SK-N-SH (cell line): ENCODE data around the gene AP3S1. TPM values are rescaled to one million over a fixed set of nuclear protein-coding genes. Genes with fewer than 3 reads are reported as not detected.

Experiments used
- CTCF ChIA-PET: fragments of 300-600, 350-600 bp; formaldehyde crosslinking; extraction: SDS; loops from one replicate; lab custom pipeline; 2021; lab: Yijun Ruan, JAX
- POLR2A ChIA-PET: fragments of 350-600 bp; sonication (Branson Sonifier 250); formaldehyde crosslinking; extraction: SDS; loops from one replicate; lab custom pipeline; 2020; ENCODE audit warnings: antibody characterized with exemption, inconsistent platforms; lab: Yijun Ruan, JAX
- DNase-seq: peaks from one replicate; pipeline ENCODE4 v3.0.0; 2012
- H2AFZ ChIP-seq: fragments of 200-600 bp; sonication (generic); 2 replicates; pipeline ENCODE4 v1.8.1; 2016; ENCODE audit warnings: antibody characterized with exemption, mild to moderate bottlenecking, low read depth
- H3F3A ChIP-seq: fragments of 200-600 bp; sonication (generic); replicated peaks from 2 replicates; pipeline ENCODE3; 2016; ENCODE audit warnings: antibody characterized with exemption, mild to moderate bottlenecking; ENCODE audit not compliant: insufficient read depth
- H3K27ac ChIP-seq, 2 experiments: fragments of 200-500 bp in 1 of 2; fragments of 200-600 bp in 1 of 2; sonication (Bioruptor generic) in 1 of 2; sonication (generic), shearing (Covaris generic) in 1 of 2; 2 replicates each; pipeline versions ENCODE4 v1.5.1 to v1.6.1; 2014 to 2016; ENCODE audit warnings: low read depth in 2 of 2, inconsistent platforms in 1 of 2, low read length in 1 of 2, mild to moderate bottlenecking in 1 of 2, mixed read lengths in 1 of 2
- H3K27me3 ChIP-seq: fragments of 200-600 bp; sonication (generic), shearing (Covaris generic); 2 replicates; pipeline ENCODE4 v1.6.1; 2016; ENCODE audit warnings: mixed run types; ENCODE audit not compliant: insufficient read depth
- H3K36me3 ChIP-seq, 2 experiments: fragments of 200-500 bp in 1 of 2; fragments of 200-600 bp in 1 of 2; sonication (Bioruptor generic) in 1 of 2; sonication (generic) in 1 of 2; replicated peaks in 1 of 2; 2 replicates each; pipeline versions ENCODE3 to v1.5.1; 2014 to 2016; ENCODE audit warnings: low read length in 1 of 2, mild to moderate bottlenecking in 1 of 2; ENCODE audit not compliant: insufficient read depth in 2 of 2, control insufficient read depth in 1 of 2
- H3K4me1 ChIP-seq, 2 experiments: fragments of 200-500 bp in 1 of 2; fragments of 200-600 bp in 1 of 2; sonication (Bioruptor generic) in 1 of 2; sonication (generic), shearing (Covaris generic) in 1 of 2; 2 replicates each; pipeline versions ENCODE4 v1.5.1 to v1.6.1; 2014 to 2016; ENCODE audit warnings: low read depth in 1 of 2, low read length in 1 of 2, mixed run types in 1 of 2; ENCODE audit not compliant: insufficient read depth in 2 of 2, control insufficient read depth in 1 of 2
- H3K4me2 ChIP-seq: fragments of 200-600 bp; sonication (generic), shearing (Covaris generic); 2 replicates; pipeline ENCODE4 v1.6.1; 2017; ENCODE audit warnings: mixed run types
- H3K4me3 ChIP-seq, 2 experiments: fragments of 200-500 bp in 1 of 2; fragments of 200-600 bp in 1 of 2; sonication (Bioruptor generic) in 1 of 2; sonication (generic), shearing (Covaris generic) in 1 of 2; 2 replicates each; pipeline versions ENCODE4 v1.5.1 to v1.8.1; 2014 to 2016; ENCODE audit warnings: low read depth in 2 of 2, inconsistent platforms in 1 of 2, low read length in 1 of 2, mild to moderate bottlenecking in 1 of 2, mixed read lengths in 1 of 2, moderate library complexity in 1 of 2
- H3K79me2 ChIP-seq: fragments of 200-600 bp; sonication (generic); 2 replicates; pipeline ENCODE4 v1.8.1; 2017; ENCODE audit warnings: mild to moderate bottlenecking; ENCODE audit not compliant: insufficient read depth
- H3K9ac ChIP-seq: fragments of 200-600 bp; sonication (generic); 2 replicates; pipeline ENCODE4 v1.6.1; 2017; ENCODE audit warnings: mixed run types
- H3K9me2 ChIP-seq: fragments of 200-600 bp; sonication (generic); 2 replicates; pipeline ENCODE4 v1.6.1; 2017; ENCODE audit warnings: mixed run types
- H3K9me3 ChIP-seq: fragments of 200-600 bp; sonication (generic); 2 replicates; pipeline ENCODE4 v1.6.1; 2017; ENCODE audit warnings: mixed run types, mild to moderate bottlenecking, moderate library complexity
- H4K20me1 ChIP-seq: fragments of 200-600 bp; sonication (generic); 2 replicates; pipeline ENCODE4 v1.6.1; 2017; ENCODE audit warnings: mild to moderate bottlenecking, mixed run types; ENCODE audit not compliant: insufficient read depth
- CTCF ChIP-seq: fragments of 200-600 bp; sonication (generic); IDR thresholded peaks from 2 replicates; pipeline ENCODE4 v1.6.1; 2017; ENCODE audit warnings: antibody characterized with exemption, mild to moderate bottlenecking, moderate library complexity
- GATA2 ChIP-seq: sonication (generic); formaldehyde crosslinking; IDR thresholded peaks from 2 replicates; pipeline ENCODE4 v1.5.0; 2020; ENCODE audit warnings: mild to moderate bottlenecking, missing genetic modification reagents
- JUND ChIP-seq: IDR thresholded peaks from 2 replicates; pipeline ENCODE4 v1.4.0; 2012
- MEF2A ChIP-seq: IDR thresholded peaks from 2 replicates; pipeline ENCODE4 v1.4.0; 2012; ENCODE audit warnings: low read depth, borderline replicate concordance
- NFIC ChIP-seq: IDR thresholded peaks from 2 replicates; pipeline ENCODE4 v1.4.0; 2012; ENCODE audit warnings: borderline replicate concordance
- POLR2AphosphoS5 ChIP-seq: IDR thresholded peaks from 2 replicates; pipeline ENCODE4 v1.6.1; 2012; ENCODE audit warnings: low read depth, low read length
- RAD21 ChIP-seq: IDR thresholded peaks from 2 replicates; pipeline ENCODE4 v1.6.1; 2012; ENCODE audit warnings: mild to moderate bottlenecking, low read length
- REST ChIP-seq: IDR thresholded peaks from 2 replicates; pipeline ENCODE4 v1.6.1; 2012; ENCODE audit warnings: mild to moderate bottlenecking, low read depth, low read length, moderate library complexity
- TCF12 ChIP-seq: IDR thresholded peaks from 2 replicates; pipeline ENCODE4 v1.4.0; 2012
- TEAD4 ChIP-seq: IDR thresholded peaks from 2 replicates; pipeline ENCODE4 v1.4.0; 2012; ENCODE audit warnings: mild to moderate bottlenecking, borderline replicate concordance; ENCODE audit not compliant: insufficient read depth
- YY1 ChIP-seq: IDR thresholded peaks from 2 replicates; pipeline ENCODE4 v1.4.0; 2012; ENCODE audit warnings: low read depth, mild to moderate bottlenecking
- WGBS: methylation state at CpG from one replicate; pipeline ENCODE4 v1.1.6; 2017; ENCODE audit warnings: low lambda C conversion rate; 5-methylcytosine and 5-hydroxymethylcytosine counted together
- polyA plus RNA-seq, 3 experiments: library from polyadenylated mRNA; depleted of rRNA; stranded (reverse); fragments of >200 nt; gene quantifications; 2 replicates each; pipeline ENCODE4 v1.2.3, GENCODE V29; 2012
- TF ChIP-seq, protein P1 (sequence below): IDR thresholded peaks from 2 replicates; pipeline ENCODE4; 2012

Gene AP3S1
- polyA plus RNA-seq, 1 of the 3 experiments (the other 2 are of a cell fraction), result 21.6 TPM

DNA sequence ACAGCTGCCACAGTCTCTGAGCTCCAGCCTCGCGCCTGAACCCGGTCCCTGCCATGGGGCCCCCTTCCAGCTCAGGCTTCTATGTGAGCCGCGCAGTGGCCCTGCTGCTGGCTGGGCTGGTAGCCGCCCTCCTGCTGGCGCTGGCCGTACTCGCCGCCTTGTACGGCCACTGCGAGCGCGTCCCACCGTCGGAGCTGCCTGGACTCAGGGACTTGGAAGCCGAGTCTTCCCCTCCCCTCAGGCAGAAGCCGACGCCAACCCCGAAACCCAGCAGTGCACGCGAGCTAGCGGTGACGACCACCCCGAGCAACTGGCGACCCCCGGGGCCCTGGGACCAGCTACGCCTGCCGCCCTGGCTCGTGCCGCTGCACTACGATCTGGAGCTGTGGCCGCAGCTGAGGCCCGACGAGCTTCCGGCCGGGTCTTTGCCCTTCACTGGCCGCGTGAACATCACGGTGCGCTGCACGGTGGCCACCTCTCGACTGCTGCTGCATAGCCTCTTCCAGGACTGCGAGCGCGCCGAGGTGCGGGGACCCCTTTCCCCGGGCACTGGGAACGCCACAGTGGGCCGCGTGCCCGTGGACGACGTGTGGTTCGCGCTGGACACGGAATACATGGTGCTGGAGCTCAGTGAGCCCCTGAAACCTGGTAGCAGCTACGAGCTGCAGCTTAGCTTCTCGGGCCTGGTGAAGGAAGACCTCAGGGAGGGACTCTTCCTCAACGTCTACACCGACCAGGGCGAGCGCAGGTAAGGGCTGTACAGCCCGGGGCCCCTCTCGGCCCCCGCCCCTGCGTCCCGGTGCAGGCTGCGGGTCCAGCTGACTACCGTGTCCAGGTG is 121.0 kb downstream of the AP3S1 start:
- Histone ChIP-seq H3K36me3 (no peaks in the 10 kb centered on the region), H3F3A (no peaks in the 10 kb centered on the region), H3K79me2 (no peaks in the 10 kb centered on the region), H3K9ac (no peak overlapping the region), H3K4me1 (peaks cover 0 to 23% of the 10 kb centered on the region in 2 experiments; a peak in 2 of 4 replicates), H3K4me2 (peak overlapping the region; percentile 87), H3K4me3 (peak overlapping the region; percentile 26 to 38; a peak in 3 of 4 replicates), H3K9me3 (no peaks in the 10 kb centered on the region), H3K27me3 (peaks cover 36% of the 10 kb centered on the region), H3K9me2 (no peaks in the 10 kb centered on the region), H2AFZ (no peak overlapping the region), H4K20me1 (no peaks in the 10 kb centered on the region), H3K27ac (no peak overlapping the region)
- POLR2A ChIA-PET, result no interaction called here
- 20% methylated on average over 24 of the region's 71 CpGs for WGBS
- TF ChIP-seq YY1 (no peak), NFIC (no peak), MEF2A (no peak), POLR2AphosphoS5 (no peak)
- TF ChIP-seq, protein P1, sequence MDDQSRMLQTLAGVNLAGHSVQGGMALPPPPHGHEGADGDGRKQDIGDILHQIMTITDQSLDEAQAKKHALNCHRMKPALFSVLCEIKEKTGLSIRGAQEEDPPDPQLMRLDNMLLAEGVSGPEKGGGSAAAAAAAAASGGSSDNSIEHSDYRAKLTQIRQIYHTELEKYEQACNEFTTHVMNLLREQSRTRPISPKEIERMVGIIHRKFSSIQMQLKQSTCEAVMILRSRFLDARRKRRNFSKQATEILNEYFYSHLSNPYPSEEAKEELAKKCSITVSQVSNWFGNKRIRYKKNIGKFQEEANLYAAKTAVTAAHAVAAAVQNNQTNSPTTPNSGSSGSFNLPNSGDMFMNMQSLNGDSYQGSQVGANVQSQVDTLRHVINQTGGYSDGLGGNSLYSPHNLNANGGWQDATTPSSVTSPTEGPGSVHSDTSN, result no peak
- CTCF ChIA-PET, result interaction anchor here (0.8 to 2.4 kb wide), 6 partner anchors 8 to 328 kb away, joined by 3 to 11 read pairs (median 3); no protein-coding TSS in a partner anchor
- peak; percentile 72 for DNase-seq

DNA sequence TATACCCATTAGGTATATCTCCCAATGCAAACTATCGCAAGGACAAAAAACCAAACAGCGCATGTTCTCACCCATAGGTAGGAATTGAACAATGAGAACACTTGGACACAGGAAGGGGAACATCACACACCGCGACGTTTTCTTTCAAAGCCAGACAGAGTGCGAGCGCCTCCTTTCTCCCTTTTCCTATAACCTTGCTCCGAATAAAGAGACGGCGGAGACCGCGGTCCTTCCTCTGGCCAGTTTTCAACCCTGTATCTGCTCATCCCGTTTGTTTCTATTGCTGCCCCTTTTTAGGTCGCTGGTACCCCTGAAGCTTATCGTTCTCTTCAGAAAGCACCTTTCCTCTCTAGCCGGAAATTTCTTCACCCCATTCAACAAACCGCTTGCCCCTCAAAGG is 121.8 kb downstream of the AP3S1 start:
- Histone ChIP-seq H3K27me3 (peaks cover 36% of the 10 kb centered on the region), H3K4me2 (no peak overlapping the region), H3K79me2 (no peaks in the 10 kb centered on the region), H2AFZ (no peak overlapping the region), H3K36me3 (no peaks in the 10 kb centered on the region), H3K27ac (no peak overlapping the region), H3K4me3 (no peak overlapping the region)
- POLR2A ChIA-PET, result no interaction called here
- WGBS, result 62% methylated on average over 17 of the region's 17 CpGs
- no peak for TF ChIP-seq TEAD4
- TF ChIP-seq CTCF, result peak; percentile 8; the same call in 1 of the 2 replicates
- no peak for TF ChIP-seq TCF12
- no peak for TF ChIP-seq REST
- no peak for TF ChIP-seq JUND
- TF ChIP-seq RAD21, result no peak
- TF ChIP-seq GATA2 (CRISPR knock-in tag), result no peak
- TF ChIP-seq, all 33 proteins: peak for 1
- no peaks in the 10 kb centered on the region for H3F3A ChIP-seq
- peaks cover 0 to 23% of the 10 kb centered on the region in 2 experiments; a peak in 2 of 4 replicates for H3K4me1 ChIP-seq
- no peaks in the 10 kb centered on the region for H3K9me3 ChIP-seq
- H4K20me1 ChIP-seq, result no peaks in the 10 kb centered on the region
- DNase-seq, result peak; percentile 12
- H3K9ac ChIP-seq, result no peak overlapping the region
- CTCF ChIA-PET, result interaction anchor here (1.0 to 2.4 kb wide), 2 partner anchors 8 to 105 kb away, joined by 3 to 11 read pairs; no protein-coding TSS in a partner anchor
- no peaks in the 10 kb centered on the region for H3K9me2 ChIP-seq
